Breast epithelium (tissue), 3 donors: Measurements from ENCODE around the gene PTPRN2.

Experiments used
- POLR2A ChIP-seq: fragments of 450-650 bp; IDR thresholded peaks from one replicate; pipeline ENCODE4 v1.6.1; 2016; ENCODE audit warnings: antibody characterized with exemption, mild to moderate bottlenecking, moderate library complexity
- POLR2AphosphoS5 ChIP-seq, 3 donors: sonication (generic); formaldehyde crosslinking; IDR thresholded peaks; one replicate each; pipeline ENCODE4 v1.6.1; 2017; ENCODE audit warnings: antibody characterized with exemption in 3 of 3

DNA sequence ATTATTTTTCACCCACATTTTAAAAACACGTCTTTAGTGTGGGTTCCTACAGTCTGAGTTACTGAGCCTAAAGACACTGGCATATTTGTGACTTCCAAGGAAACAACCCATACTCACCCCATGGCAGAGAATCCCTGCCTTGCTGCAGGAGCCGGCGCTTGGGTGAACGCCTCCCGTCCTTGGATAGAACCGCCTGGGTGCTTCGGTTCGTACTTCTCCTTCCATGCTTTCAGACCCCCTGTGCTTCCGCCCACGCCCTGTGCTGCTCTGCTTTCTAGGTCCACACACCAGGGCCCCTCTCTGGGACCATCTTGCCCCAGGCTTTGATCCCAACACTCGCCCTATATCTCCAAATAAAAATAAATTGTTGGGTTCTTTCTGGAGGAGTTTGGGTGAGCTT lies 125.8 kb downstream of the PTPRN2 start:
- TF ChIP-seq POLR2AphosphoS5 (IDR thresholded peaks at IDR 0.05): no peak
- TF ChIP-seq POLR2A: no peak
